ENCODE measurements around the gene NBPF9. TPM values are rescaled to one million over a fixed set of nuclear protein-coding genes. Genes with fewer than 3 reads are reported as not detected.
"Not testable (repeated sequence)": the region's sequence is repeated elsewhere in the genome, so short reads cannot be mapped to it uniquely, and the experiment has no call there.

The NBPF9 gene
- polyA plus RNA-seq = 26.7 TPM
- long read RNA-seq, donor 1 = 0 reads
- long read RNA-seq, donor 2 = 0 reads
- long read RNA-seq, donor 3 = 0 reads
- long read RNA-seq, donor 4 = 0 reads
- long read RNA-seq, donor 5, partial matches to known transcripts = 0 of 9 reads
- long read RNA-seq, donor 5, other reads (novel, unspliced or antisense) = 9 of 9 reads
- long read RNA-seq, donor 6 = 0 reads
- long read RNA-seq, donor 7 = 0 reads
- long read RNA-seq, donor 8 = 0 reads
- long read RNA-seq, donor 9 = 0 reads
- long read RNA-seq, donor 10 = 0 reads
- long read RNA-seq, donor 11 = 0 reads

DNA sequence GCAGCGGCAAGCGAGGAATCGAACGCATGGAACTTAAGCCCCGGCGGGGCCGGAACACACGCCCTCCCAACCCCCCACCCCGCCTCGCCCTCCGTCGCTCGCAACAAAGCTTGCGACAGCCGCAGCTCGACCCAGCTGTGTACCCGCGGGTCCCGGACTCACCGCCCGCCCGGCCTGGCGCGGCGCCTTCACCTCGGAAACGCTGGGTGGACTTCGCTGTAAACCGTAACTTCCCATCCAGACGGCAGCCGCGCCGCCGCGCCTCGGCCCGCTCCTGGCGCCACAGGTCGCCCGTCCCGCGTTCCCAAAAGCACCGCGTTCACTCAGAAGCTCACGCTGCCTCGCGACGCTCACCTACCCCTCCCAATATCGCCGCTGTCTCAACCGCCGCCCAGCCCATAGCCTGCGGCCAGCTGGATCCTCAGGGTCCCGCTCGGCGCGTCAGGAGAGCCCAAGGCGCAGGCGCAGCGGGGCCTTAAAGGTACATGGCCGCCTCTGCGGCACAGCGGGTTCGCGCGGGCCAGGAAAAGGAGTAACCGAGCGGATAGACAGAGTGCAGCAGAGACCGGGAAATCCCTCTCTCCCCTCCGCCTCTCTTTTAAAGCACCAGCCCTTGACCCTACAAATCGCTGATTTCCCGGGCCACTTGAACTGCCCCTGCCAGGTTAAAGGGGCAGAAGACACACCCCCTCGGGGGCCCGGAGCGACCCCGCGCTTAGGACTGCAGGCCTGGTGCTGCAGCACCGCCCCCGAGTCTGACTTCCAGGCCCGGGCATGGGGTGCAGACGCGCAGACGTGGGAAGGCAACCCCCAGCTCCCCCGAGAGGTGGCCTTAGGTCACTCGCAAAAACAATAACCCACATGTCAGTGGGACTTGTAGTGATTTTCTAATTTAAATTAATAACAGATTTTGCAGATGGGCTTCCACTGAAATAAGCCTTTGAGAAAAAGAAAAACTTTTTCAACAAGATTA lies at the start of gene NBPF9:
NBPF9 (minus strand) TSS at position 443 of the 973 bp plus-strand sequence. CDS start 21,412 bp downstream, outside the sequence.
- not testable (repeated sequence) for H3K9me3 ChIP-seq (ENCODE audit: control insufficient read depth, low read depth, low read length); H3K27me3 ChIP-seq (ENCODE audit: control insufficient read depth, insufficient read depth, low read length); H3K36me3 ChIP-seq (ENCODE audit: control insufficient read depth, insufficient read depth, low read length); H3K4me1 ChIP-seq (ENCODE audit: control insufficient read depth, insufficient read depth, low read length); H3K27ac ChIP-seq (ENCODE audit: low read length)
- no CpG with 5 or more reads among the region's 85 CpGs for WGBS (ENCODE audit: insufficient coverage, low lambda C conversion rate)
- peak within 1 kb of the TSS; percentile 35 for H3K4me3 ChIP-seq (ENCODE audit: low read length)
- peak; percentile 9 to 61 for DNase-seq

DNA sequence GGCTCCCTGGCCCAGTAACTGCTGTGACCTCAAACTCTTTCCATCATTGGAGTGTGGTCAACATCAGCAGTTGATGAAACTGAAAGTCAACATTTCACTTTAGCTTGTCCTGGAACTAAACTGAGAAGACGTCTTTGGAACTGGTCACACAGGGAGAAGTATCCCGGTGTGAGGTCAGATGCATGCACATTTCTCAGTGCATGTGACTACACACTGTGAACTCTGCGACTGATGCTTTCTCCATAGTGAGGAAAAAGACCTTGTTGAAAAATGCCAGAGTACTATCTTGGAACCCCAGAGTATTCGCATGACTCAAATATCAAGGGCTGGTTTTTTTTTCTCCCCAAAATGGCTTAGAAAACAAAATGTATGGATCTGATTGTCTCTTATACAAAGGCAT lies 46.6 kb upstream of the NBPF9 start:
- H3K36me3 ChIP-seq (ENCODE audit: control insufficient read depth, insufficient read depth, low read length); DNase-seq; H3K27ac ChIP-seq (ENCODE audit: low read length); H3K27me3 ChIP-seq (ENCODE audit: control insufficient read depth, insufficient read depth, low read length); H3K4me1 ChIP-seq (ENCODE audit: control insufficient read depth, insufficient read depth, low read length); H3K9me3 ChIP-seq (ENCODE audit: control insufficient read depth, low read depth, low read length); H3K4me3 ChIP-seq (ENCODE audit: low read length): not testable (repeated sequence)
- WGBS (ENCODE audit: insufficient coverage, low lambda C conversion rate) = no CpG with 5 or more reads among the region's 4 CpGs

DNA sequence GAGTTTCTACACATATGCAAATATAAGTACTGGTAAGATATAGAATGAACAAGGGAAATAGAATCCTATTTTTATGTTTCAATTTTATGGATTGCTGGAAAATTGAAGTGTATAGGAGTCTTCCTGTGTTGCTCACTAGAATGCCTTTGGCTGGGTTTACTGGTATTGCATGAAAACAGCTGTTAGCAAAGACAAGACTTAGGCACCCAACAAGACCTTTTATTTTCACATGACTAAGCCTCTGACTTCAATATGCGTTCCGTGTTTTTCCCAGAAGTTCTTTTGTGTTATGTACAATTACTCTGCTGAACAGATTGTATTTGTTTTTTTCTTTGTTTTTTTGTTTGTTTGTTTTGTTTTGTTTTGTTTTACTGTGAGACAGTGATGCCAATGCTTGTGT lies 34.2 kb upstream of the NBPF9 start:
- H3K36me3 ChIP-seq (ENCODE audit: control insufficient read depth, insufficient read depth, low read length); H3K4me1 ChIP-seq (ENCODE audit: control insufficient read depth, insufficient read depth, low read length); H3K27me3 ChIP-seq (ENCODE audit: control insufficient read depth, insufficient read depth, low read length); H3K4me3 ChIP-seq (ENCODE audit: low read length); H3K27ac ChIP-seq (ENCODE audit: low read length); DNase-seq; H3K9me3 ChIP-seq (ENCODE audit: control insufficient read depth, low read depth, low read length): not testable (repeated sequence)
- no CpG with 5 or more reads among the region's 2 CpGs for WGBS (ENCODE audit: insufficient coverage, low lambda C conversion rate)

- not testable (repeated sequence) for H3K27ac ChIP-seq (ENCODE audit: low read length); H3K4me3 ChIP-seq (ENCODE audit: low read length); H3K4me1 ChIP-seq (ENCODE audit: control insufficient read depth, insufficient read depth, low read length); DNase-seq; H3K9me3 ChIP-seq (ENCODE audit: control insufficient read depth, low read depth, low read length); H3K27me3 ChIP-seq (ENCODE audit: control insufficient read depth, insufficient read depth, low read length); H3K36me3 ChIP-seq (ENCODE audit: control insufficient read depth, insufficient read depth, low read length)
- no CpG with 5 or more reads among the region's 7 CpGs for WGBS (ENCODE audit: insufficient coverage, low lambda C conversion rate)
Measured at GRCh38 chr1:149130938-149131337, 27.6 kb upstream of the NBPF9 start.

DNA sequence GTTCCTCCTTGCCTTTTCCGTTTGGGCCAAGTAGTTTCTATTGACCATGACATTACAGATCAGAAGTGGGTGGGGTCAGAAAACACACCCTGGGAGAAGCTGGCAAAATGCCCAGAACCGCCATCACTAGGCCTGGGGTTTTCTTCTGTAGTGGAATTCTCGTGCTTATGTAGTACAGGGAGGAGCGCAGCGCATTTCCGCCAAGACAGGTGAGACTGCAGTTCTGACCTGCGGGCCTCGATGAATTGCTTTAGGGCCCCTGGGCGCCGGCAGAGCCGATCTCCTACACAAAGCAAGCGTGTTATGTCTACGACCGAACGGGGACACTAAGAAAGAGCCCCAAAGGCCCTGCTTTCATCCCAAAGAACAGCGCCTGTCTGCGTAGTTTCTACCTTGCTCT lies 25.9 kb upstream of the NBPF9 start:
- not testable (repeated sequence) for H3K4me1 ChIP-seq (ENCODE audit: control insufficient read depth, insufficient read depth, low read length); H3K27me3 ChIP-seq (ENCODE audit: control insufficient read depth, insufficient read depth, low read length); H3K4me3 ChIP-seq (ENCODE audit: low read length); H3K27ac ChIP-seq (ENCODE audit: low read length); DNase-seq; H3K36me3 ChIP-seq (ENCODE audit: control insufficient read depth, insufficient read depth, low read length); H3K9me3 ChIP-seq (ENCODE audit: control insufficient read depth, low read depth, low read length)
- no CpG with 5 or more reads among the region's 17 CpGs for WGBS (ENCODE audit: insufficient coverage, low lambda C conversion rate)

GRCh38 chr1:149126555-149127145 lies 23.3 kb upstream of the NBPF9 start:
- no CpG with 5 or more reads among the region's 6 CpGs for WGBS (ENCODE audit: insufficient coverage, low lambda C conversion rate)
- H3K27me3 ChIP-seq (ENCODE audit: control insufficient read depth, insufficient read depth, low read length); H3K9me3 ChIP-seq (ENCODE audit: control insufficient read depth, low read depth, low read length); H3K36me3 ChIP-seq (ENCODE audit: control insufficient read depth, insufficient read depth, low read length); H3K27ac ChIP-seq (ENCODE audit: low read length); H3K4me3 ChIP-seq (ENCODE audit: low read length); H3K4me1 ChIP-seq (ENCODE audit: control insufficient read depth, insufficient read depth, low read length); DNase-seq: not testable (repeated sequence)

DNA sequence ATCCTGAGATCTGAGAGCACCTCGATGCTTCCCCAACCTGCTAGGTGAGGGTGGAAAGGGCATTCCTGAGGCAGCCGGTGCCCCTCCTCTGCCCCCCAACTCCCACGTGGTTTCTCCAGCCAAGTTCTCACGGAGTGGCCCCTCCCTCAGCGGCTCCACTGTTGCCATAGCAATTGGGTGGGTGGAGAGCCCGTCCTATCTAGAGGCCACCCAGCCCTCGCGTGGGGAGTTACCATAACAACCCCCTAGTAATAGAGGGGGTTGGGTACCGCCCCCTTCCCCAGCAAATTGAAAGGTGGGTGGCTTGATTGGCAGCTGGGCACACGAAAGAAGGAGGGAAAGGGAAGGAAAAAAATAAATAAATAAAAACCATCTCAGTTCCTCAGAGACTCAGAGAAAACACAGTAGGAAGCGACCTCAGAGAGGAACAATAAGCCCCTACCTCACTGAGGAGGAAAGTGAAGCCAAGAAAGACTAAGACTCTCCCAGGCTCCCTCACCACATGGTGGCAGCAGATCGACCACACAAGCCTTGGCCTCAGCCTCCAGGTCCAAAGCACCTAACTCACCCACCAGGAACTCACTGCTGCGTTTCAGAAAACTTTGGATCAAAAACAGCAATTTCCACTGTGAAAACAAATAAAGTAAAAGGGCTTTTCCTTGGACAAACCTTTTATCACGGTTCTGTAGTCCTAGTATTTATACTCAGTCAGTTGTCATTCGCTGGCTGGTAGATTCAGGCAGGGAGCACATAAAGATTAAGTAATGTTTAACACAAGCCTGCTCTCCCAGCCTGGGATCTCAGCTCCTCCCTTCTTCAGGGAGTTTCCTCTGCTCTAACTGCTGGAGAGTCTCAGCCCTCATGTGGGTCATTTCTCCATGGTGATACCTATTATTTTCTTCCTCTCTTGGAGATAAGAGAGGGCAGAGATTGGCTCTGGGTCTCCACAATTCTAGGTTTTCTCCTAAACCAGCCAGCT lies 20.9 kb upstream of the NBPF9 start:
- not testable (repeated sequence) for H3K36me3 ChIP-seq (ENCODE audit: control insufficient read depth, insufficient read depth, low read length); H3K4me1 ChIP-seq (ENCODE audit: control insufficient read depth, insufficient read depth, low read length); H3K27me3 ChIP-seq (ENCODE audit: control insufficient read depth, insufficient read depth, low read length); H3K4me3 ChIP-seq (ENCODE audit: low read length); H3K9me3 ChIP-seq (ENCODE audit: control insufficient read depth, low read depth, low read length)
- WGBS (ENCODE audit: insufficient coverage, low lambda C conversion rate) = no CpG with 5 or more reads among the region's 15 CpGs
- peak overlapping the region; percentile 70 for H3K27ac ChIP-seq (ENCODE audit: low read length)
- peak; percentile 1 to 22 for DNase-seq

DNA sequence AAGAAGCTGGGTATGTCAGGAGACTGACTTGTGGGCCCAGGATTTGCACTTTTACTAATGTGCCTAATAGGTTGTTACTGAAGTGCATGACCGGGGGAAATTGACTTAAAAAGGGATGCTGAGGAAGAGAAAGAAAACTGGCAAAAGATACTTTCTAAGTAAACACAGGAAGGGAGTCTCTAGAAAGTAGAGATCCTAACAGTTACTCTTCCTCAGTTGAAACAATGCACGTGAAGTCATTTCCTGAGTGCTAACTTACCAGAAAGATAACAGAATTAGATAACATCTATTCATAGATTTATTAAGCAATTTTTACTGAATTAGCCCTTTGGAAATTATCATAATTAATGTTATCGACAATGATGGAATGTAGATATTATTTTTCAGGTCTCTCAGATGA lies 9.5 kb upstream of the NBPF9 start:
- DNase-seq; H3K4me3 ChIP-seq (ENCODE audit: low read length); H3K9me3 ChIP-seq (ENCODE audit: control insufficient read depth, low read depth, low read length); H3K27ac ChIP-seq (ENCODE audit: low read length); H3K36me3 ChIP-seq (ENCODE audit: control insufficient read depth, insufficient read depth, low read length); H3K4me1 ChIP-seq (ENCODE audit: control insufficient read depth, insufficient read depth, low read length); H3K27me3 ChIP-seq (ENCODE audit: control insufficient read depth, insufficient read depth, low read length): not testable (repeated sequence)
- WGBS (ENCODE audit: insufficient coverage, low lambda C conversion rate) = no CpG with 5 or more reads among the region's 3 CpGs

DNA sequence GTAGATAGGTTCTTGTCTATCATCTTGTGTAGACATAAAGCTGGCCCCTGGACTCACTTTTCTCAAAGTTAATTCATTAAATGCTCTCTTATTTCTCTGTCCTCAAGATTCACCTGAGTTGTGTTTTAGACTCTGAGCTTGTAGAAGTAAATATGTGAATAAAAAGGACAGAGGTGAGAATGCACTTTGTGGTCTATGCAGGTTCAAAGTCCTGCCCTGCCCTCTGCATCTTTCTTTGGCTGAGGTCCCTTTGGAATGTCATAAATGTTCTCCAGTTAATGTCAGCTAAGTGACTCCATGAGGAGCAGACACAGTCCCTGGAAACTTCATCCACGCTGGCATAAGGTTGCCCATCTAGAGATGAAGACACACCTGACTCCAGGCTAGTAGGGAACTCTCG lies 7.0 kb upstream of the NBPF9 start:
- DNase-seq = peak; percentile 25 to 44
- H3K27me3 ChIP-seq (ENCODE audit: control insufficient read depth, insufficient read depth, low read length); H3K4me3 ChIP-seq (ENCODE audit: low read length); H3K9me3 ChIP-seq (ENCODE audit: control insufficient read depth, low read depth, low read length); H3K27ac ChIP-seq (ENCODE audit: low read length); H3K36me3 ChIP-seq (ENCODE audit: control insufficient read depth, insufficient read depth, low read length); H3K4me1 ChIP-seq (ENCODE audit: control insufficient read depth, insufficient read depth, low read length): not testable (repeated sequence)
- no CpG with 5 or more reads among the region's 2 CpGs for WGBS (ENCODE audit: insufficient coverage, low lambda C conversion rate)

DNA sequence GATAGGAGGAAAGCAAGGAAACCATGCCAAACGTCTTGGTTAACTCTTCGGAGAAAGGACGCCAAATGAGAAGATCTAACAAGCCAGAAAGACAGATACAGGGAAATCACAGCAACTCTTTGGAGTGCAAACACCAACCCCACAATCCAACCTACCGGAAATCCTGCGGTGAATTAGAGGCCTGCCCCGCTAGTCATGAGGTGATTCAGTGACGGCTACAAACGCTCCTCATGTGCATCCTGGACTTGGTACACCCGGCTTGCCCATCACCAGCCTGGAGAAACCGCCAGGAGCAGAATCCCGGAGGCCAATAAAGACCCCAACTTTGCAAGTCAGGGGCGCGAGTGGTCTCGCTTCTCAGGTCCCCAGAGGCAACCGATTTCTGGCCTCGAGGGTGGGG lies 777 bp downstream of the NBPF9 start:
- H3K36me3 ChIP-seq (ENCODE audit: control insufficient read depth, insufficient read depth, low read length); DNase-seq; H3K27ac ChIP-seq (ENCODE audit: low read length); H3K27me3 ChIP-seq (ENCODE audit: control insufficient read depth, insufficient read depth, low read length); H3K9me3 ChIP-seq (ENCODE audit: control insufficient read depth, low read depth, low read length); H3K4me1 ChIP-seq (ENCODE audit: control insufficient read depth, insufficient read depth, low read length): not testable (repeated sequence)
- H3K4me3 ChIP-seq (ENCODE audit: low read length) = peak overlapping the region; percentile 26
- WGBS (ENCODE audit: insufficient coverage, low lambda C conversion rate) = no CpG with 5 or more reads among the region's 16 CpGs
